Neutrophil (primary cell): ENCODE results near the gene TUBG2.

ENCODE experiments used
- H3K27ac ChIP-seq: fragments of 200-600 bp; sonication (generic); 2 replicates; pipeline ENCODE4 v1.5.1; 2016; ENCODE audit warnings: mild to moderate bottlenecking, moderate library complexity
- H3K27me3 ChIP-seq: fragments of 200-600 bp; sonication (generic); 2 replicates; pipeline ENCODE4 v1.6.0; 2016; ENCODE audit warnings: mild to moderate bottlenecking
- H3K36me3 ChIP-seq: fragments of 200-600 bp; sonication (generic); 2 replicates; pipeline ENCODE4 v1.5.1; 2017
- H3K4me1 ChIP-seq, 2 experiments: fragments of 200-600 bp in 1 of 2; sonication (generic) in 1 of 2; 1 replicate in 1 of 2; 2 replicates in 1 of 2; pipeline versions ENCODE4 v1.5.1 to v1.6.1; 2013 to 2016; ENCODE audit warnings: low read depth in 1 of 2, low read length in 1 of 2, mild to moderate bottlenecking in 1 of 2, moderate library complexity in 1 of 2; ENCODE audit not compliant: control insufficient read depth in 1 of 2, insufficient read depth in 1 of 2
- H3K4me3 ChIP-seq, 2 experiments: fragments of 200-600 bp in 1 of 2; sonication (generic) in 1 of 2; 1 replicate in 1 of 2; 2 replicates in 1 of 2; pipeline ENCODE4 v1.5.1; 2013 to 2016; ENCODE audit warnings: low read depth in 1 of 2, low read length in 1 of 2, mild to moderate bottlenecking in 1 of 2, moderate library complexity in 1 of 2
- H3K9me3 ChIP-seq: fragments of 200-600 bp; sonication (generic); 2 replicates; pipeline ENCODE4 v1.5.1; 2016
- CTCF ChIP-seq: fragments of 200-600 bp; sonication (generic); IDR thresholded peaks from 2 replicates; pipeline ENCODE4 v1.5.1; 2016; ENCODE audit warnings: antibody characterized with exemption

The TUBG2 gene

GRCh38 chr17:42669977-42670788, 11.1 kb downstream of the TUBG2 start:
- H3K4me1 ChIP-seq = peaks cover 16 to 23% of the 10 kb centered on the region in 2 experiments
- H3K27me3 ChIP-seq = peaks cover 85% of the 10 kb centered on the region
- TF ChIP-seq CTCF = no peak
- no peaks in the 10 kb centered on the region for H3K9me3 ChIP-seq
- no peak overlapping the region for H3K27ac ChIP-seq
- H3K36me3 ChIP-seq = no peaks in the 10 kb centered on the region
- H3K4me3 ChIP-seq = peak overlapping the region; percentile 40

GRCh38 chr17:42670789-42671657, 11.9 kb downstream of the TUBG2 start:
- H3K27ac ChIP-seq = no peak overlapping the region
- H3K4me3 ChIP-seq = peak overlapping the region; percentile 40
- peaks cover 23 to 31% of the 10 kb centered on the region in 2 experiments for H3K4me1 ChIP-seq
- H3K27me3 ChIP-seq = peaks cover 93% of the 10 kb centered on the region
- no peak for TF ChIP-seq CTCF
- H3K36me3 ChIP-seq = no peaks in the 10 kb centered on the region
- no peaks in the 10 kb centered on the region for H3K9me3 ChIP-seq

- H3K4me1 ChIP-seq = peaks cover 30 to 41% of the 10 kb centered on the region in 2 experiments
- TF ChIP-seq CTCF = no peak
These were observed 13.0 kb downstream of the TUBG2 start for GRCh38 chr17:42672038-42672437.

GRCh38 chr17:42673266-42673884, 14.3 kb downstream of the TUBG2 start:
- Histone ChIP-seq H3K4me3 (no peak overlapping the region), H3K36me3 (no peaks in the 10 kb centered on the region), H3K27ac (no peak overlapping the region), H3K27me3 (peaks cover 86% of the 10 kb centered on the region), H3K9me3 (no peaks in the 10 kb centered on the region), H3K4me1 (peaks cover 41 to 54% of the 10 kb centered on the region in 2 experiments)
- no peak for TF ChIP-seq CTCF

More at GRCh38 chr17:42672038-42672437, 13.0 kb downstream of the TUBG2 start:
- Histone ChIP-seq H3K9me3 (no peaks in the 10 kb centered on the region), H3K27ac (no peak overlapping the region), H3K36me3 (no peaks in the 10 kb centered on the region), H3K27me3 (peaks cover 100% of the 10 kb centered on the region), H3K4me3 (no peak overlapping the region)
